Mammary microvascular endothelial cell (primary cell): ENCODE data around the gene RSF1. TPM values are rescaled to one million over a fixed set of nuclear protein-coding genes. Genes with fewer than 3 reads are reported as not detected.

Experiments used
- total RNA-seq: library from RNA; depleted of rRNA; stranded (reverse); fragments of >200 nt; gene quantifications from 2 replicates; pipeline ENCODE4 v1.2.3, GENCODE V29; 2015

The RSF1 gene, protein sequence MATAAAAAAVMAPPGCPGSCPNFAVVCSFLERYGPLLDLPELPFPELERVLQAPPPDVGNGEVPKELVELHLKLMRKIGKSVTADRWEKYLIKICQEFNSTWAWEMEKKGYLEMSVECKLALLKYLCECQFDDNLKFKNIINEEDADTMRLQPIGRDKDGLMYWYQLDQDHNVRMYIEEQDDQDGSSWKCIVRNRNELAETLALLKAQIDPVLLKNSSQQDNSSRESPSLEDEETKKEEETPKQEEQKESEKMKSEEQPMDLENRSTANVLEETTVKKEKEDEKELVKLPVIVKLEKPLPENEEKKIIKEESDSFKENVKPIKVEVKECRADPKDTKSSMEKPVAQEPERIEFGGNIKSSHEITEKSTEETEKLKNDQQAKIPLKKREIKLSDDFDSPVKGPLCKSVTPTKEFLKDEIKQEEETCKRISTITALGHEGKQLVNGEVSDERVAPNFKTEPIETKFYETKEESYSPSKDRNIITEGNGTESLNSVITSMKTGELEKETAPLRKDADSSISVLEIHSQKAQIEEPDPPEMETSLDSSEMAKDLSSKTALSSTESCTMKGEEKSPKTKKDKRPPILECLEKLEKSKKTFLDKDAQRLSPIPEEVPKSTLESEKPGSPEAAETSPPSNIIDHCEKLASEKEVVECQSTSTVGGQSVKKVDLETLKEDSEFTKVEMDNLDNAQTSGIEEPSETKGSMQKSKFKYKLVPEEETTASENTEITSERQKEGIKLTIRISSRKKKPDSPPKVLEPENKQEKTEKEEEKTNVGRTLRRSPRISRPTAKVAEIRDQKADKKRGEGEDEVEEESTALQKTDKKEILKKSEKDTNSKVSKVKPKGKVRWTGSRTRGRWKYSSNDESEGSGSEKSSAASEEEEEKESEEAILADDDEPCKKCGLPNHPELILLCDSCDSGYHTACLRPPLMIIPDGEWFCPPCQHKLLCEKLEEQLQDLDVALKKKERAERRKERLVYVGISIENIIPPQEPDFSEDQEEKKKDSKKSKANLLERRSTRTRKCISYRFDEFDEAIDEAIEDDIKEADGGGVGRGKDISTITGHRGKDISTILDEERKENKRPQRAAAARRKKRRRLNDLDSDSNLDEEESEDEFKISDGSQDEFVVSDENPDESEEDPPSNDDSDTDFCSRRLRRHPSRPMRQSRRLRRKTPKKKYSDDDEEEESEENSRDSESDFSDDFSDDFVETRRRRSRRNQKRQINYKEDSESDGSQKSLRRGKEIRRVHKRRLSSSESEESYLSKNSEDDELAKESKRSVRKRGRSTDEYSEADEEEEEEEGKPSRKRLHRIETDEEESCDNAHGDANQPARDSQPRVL (N-terminal part only)
- total RNA-seq, result 23.6 and 27.5 TPM in 2 replicates

DNA sequence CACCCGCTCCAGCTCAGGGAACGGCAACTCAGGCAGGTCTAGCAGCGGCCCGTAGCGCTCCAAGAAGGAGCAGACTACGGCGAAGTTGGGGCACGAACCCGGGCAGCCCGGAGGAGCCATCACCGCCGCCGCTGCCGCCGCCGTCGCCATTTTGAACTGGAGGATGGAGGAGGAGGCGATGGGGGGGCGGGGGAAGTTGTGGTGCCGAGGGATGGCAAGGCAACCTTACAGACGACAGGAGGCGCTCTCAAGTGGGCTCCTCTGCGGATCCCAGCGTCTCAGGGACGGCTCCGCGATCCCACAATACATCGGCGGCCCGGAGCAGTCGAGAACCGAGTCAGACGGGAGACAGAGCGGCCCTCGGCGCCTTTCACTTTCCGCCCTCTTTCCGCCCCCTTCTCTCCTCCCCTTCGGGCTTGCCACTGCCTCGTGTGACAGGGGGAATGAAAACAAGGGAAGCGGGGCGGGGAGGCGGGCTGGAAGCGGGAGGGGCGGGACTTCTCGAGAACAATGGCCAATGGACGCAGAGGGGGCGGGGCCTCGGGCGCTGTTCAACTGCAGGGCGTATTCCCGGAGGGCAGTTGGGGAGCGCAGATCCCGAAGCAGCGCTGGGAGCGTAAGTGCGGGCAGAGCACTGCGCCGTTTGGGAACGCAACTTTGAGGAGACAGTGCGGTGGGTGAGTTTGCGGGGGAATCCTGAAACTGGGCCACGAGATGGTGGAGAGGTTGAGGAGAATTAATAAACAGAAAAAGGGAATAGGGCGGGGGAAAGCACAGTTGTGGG is at the start of gene RSF1, which contains the start of gene AAMDC:
Gene RSF1, minus strand, starts transcription at position 158 of the 784 bp plus-strand sequence. Its CDS starts 8 bp downstream, at position 150.
Gene AAMDC, plus strand, starts transcription at position 580 of the 784 bp plus-strand sequence. CDS start 21,353 bp downstream, outside the sequence.

DNA sequence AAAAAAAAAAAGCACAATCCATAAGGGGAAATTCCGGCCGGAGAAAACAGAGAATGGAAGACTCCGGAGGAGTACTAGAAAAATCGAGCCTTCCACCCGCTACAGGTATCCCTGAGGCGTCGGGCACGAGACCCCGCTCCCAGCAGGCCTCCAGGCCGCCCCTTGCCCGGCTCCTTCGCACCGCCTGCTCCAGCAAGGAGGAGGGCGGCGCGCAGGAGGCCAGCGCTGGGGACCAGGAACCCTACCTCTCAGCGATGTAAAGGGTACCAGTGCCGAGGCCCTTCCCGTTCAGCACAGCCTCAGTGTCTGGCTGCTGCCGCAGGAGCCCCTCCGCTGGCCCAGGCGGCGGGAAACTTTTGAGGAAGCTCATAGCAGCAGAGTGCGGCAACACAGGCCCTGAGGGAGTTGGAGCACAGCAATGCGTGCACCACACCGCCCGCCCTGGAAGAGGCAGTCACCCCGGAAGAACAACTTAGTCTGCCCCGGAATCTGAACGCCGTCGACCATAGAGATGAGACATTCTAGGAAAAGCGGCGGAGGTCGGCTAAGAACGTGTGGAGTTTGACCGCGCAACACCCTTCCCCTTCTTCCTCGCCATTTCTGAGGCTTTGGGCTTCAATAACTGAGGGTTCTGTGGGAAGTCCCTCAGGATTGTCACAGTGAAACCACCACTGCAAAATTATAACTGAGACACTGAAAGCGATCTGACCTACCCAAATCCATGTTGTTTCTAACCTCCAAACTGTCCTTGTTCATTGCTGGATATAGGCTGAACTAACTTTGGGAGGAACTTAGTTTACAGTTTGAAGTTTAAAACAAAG is 183.0 kb downstream of the RSF1 start, which contains the start of gene CLNS1A:
Gene CLNS1A, minus strand, starts transcription at position 450 of the 821 bp plus-strand sequence. Its CDS starts 80 bp downstream, at position 370.

Other genes starting within 250 kb of the RSF1 start
- gene AQP11, start 230.8 kb downstream of the RSF1 start, total RNA-seq, result 0.20 and 0.33 TPM in 2 replicates
- gene CLNS1A, start 182.9 kb downstream of the RSF1 start, total RNA-seq, result 87.6 and 107 TPM in 2 replicates
- gene AAMDC, start 422 bp upstream of the RSF1 start, total RNA-seq, result 53.1 and 53.5 TPM in 2 replicates
- 21.5 and 23.0 TPM in 2 replicates for gene INTS4, start 173.9 kb upstream of the RSF1 start, total RNA-seq
- 1.4 and 1.6 TPM in 2 replicates for gene KCTD14, start 202.6 kb upstream of the RSF1 start, total RNA-seq
- gene THRSP, start 243.1 kb upstream of the RSF1 start, total RNA-seq, result not detected in 2 replicates